SKM-1 (cell line): ENCODE data around the gene IRF6.
A peak's percentile ranks its signal among the peaks of the same experiment; 100 is the strongest.

ENCODE experiments used
- DNase-seq: peaks from one replicate; lab custom pipeline; 2025; ENCODE audit not compliant: unreplicated experiment; lab: John Stamatoyannopoulos, UW

IRF6 gene

DNA sequence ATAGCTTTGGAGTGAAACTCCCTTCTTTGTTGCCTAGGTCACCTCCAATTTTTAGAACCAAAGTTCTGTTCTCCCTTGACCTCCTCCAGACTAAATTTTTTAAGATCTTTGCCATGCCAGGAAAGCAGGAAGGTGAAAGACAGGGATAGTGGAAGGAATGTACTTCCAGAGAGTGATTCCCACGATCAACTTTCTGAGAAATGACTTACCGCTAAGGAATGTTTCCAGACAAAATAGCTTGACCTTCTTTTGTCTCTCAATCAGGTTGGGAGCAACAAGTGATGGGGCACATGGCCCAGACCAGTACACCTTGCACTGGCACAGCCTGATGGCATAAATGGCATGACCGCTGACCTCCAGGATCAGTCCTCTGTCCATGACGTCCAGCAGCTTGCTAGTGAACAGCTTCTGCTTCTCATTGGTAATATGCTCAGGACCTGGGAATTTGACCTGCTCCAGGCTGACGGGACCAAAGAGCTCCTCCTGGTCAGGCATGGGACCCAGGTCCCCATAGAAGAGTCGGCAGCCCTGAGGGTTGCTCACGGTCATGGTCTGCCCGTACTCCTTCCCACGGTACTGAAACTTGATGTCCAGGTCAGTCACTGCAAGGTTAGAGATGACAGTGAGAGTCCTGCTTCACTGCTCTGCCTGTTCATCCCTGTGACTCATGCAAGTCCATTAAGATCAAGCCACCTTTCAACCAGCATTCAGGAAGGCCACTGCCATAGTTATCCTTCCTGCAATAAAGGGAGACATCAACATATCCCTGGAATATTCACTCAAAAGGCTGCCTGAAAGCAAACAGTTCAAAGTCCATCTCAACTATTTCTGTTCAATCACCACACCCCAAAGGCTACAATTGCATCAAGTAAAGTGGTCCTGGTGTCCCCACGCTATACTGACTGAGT is 15.4 kb downstream of the IRF6 start:
- no peak for DNase-seq

GRCh38 chr1:209789245-209789644 is 16.7 kb downstream of the IRF6 start:
- DNase-seq, result no peak

GRCh38 chr1:209787551-209787950 is 18.4 kb downstream of the IRF6 start:
- DNase-seq, result no peak

GRCh38 chr1:209786146-209786545 is 19.8 kb downstream of the IRF6 start:
- no peak for DNase-seq

- no peak for DNase-seq
Measured at GRCh38 chr1:209785592-209785991, 20.4 kb downstream of the IRF6 start.

- DNase-seq, result peak; percentile 99
Measured at GRCh38 chr1:209784265-209785169, 21.4 kb downstream of the IRF6 start, which contains the start of gene C1orf74. Gene C1orf74 (minus strand): TSS chr1:209784559. CDS start chr1:209783634, 925 bp downstream.

DNA sequence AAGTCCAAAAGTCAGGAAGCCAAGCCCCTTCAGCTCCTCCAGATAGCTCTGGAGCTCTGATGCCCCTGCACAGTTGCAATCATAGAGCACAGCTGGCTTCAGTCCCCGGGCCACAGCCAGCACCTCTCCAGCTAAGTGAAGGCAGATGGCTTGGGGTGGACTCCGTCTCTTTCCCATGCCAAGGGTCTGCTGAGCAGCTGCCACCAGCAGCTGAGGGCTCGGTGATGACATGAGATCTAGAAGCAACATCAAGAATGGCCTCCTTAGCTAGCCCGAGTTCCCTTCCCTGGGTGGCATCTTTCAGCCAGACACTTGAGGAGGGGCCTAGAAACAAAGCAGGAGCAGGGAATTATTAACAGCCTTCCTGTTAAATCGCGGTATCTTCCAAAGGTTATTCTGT is 22.6 kb downstream of the IRF6 start:
- no peak for DNase-seq

DNA sequence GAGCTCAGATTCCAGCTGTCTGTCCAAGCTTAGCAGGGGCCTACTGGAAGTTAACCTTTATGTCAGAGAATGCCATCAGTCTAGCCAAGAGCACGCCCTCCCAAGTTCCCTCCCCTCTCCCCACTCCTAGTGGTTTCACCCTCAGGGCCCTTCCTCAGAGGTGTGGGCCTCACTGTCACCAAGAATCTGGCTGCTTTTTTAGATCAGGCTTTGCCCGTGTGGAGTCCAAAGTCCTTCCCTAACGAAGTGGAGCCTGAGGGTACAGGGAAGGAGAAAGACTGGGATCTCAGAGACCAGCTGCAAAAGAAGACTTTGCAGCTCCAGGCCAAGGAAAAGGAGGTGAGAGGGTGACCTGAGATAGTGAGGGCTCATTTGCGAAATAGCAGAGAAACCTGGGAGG is 25.7 kb downstream of the IRF6 start:
- DNase-seq, result no peak

DNA sequence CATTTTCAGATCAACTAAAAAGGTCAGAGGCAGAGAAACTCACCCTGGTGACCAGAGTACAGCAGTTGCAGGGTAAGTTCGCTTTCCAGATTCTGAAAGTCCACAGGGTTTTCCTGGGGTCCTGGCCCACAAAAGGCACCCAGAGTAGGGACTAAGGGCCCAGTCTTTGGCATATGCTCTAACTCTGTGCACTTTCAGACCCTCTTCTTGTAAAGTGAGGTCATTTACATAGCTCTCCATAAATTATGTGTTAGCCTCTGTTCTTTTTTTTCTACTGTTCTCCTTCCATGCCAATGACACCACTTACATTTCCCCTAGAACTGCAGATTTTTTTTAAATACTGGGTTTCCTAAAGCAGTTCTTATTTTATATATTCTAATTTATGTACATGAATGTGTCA is 27.8 kb downstream of the IRF6 start:
- no peak for DNase-seq

DNA sequence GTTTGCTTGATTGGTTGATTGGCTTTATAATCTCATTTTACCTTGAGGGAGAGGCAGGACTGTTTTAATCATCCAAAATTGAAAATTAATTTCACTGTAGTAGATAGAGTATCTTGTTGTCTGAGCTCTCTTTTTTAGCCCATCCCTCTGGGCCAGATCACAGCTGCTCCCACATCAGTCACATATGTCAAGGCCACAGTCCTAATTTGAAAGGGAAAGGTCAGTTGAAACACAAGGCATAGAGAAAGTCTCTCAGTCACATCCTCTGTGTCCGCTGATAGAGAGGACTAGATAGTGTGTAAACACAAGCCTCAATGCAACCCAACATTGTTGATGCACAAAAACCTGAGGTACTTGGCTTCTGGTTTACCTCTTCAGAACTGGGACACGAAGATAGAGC is 28.4 kb downstream of the IRF6 start:
- DNase-seq, result no peak

GRCh38 chr1:209775678-209776077 is 30.3 kb downstream of the IRF6 start:
- no peak for DNase-seq

DNA sequence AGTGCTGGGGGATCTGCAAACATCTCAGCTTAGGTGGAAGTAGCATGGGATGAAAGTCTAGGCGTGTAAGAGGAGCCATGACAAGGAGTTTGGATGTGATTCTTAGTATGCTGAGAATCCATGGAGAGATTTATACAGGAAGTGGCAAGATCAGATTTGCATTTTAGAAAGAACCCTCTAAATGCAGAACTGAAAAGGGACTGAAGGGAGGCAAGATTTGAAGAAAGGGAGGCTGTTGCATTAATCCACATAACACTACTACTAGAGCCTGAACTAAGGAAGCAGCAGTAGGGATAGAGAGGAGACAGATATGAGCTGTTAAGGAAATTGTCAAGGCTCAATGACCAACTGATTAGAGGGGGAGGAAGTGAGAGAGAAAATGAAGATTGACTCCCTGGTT is 31.4 kb downstream of the IRF6 start:
- no peak for DNase-seq

- no peak for DNase-seq
Measured at GRCh38 chr1:209772126-209772525, 33.8 kb downstream of the IRF6 start.

GRCh38 chr1:209770636-209771415 is 35.1 kb downstream of the IRF6 start:
- no peak for DNase-seq

DNA sequence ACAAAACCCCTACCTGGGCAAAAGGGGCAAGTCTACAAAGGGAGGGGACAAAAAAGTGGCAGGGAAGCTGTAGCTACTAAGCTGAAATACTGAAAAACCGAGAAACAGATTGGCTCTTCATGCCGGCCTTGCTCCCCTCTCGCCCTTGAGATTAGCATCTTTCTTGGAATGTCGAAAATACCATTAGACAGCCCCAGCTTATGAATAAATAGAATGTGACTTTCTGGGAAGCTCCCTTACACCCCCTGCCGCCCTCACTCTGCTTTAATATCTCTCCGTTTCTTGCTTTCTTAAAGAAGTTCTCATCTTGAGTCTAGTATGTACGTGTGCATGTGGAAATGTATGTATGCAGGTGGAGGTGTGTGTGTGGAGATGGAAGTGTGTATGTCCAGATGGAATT is 36.0 kb downstream of the IRF6 start:
- DNase-seq, result no peak

- DNase-seq, result peak; percentile 87
Measured at GRCh38 chr1:209769171-209769904, 36.6 kb downstream of the IRF6 start.

- DNase-seq, result no peak
Measured at GRCh38 chr1:209768354-209768774, 37.6 kb downstream of the IRF6 start.

GRCh38 chr1:209767706-209768105 is 38.2 kb downstream of the IRF6 start:
- DNase-seq, result peak; percentile 71

DNA sequence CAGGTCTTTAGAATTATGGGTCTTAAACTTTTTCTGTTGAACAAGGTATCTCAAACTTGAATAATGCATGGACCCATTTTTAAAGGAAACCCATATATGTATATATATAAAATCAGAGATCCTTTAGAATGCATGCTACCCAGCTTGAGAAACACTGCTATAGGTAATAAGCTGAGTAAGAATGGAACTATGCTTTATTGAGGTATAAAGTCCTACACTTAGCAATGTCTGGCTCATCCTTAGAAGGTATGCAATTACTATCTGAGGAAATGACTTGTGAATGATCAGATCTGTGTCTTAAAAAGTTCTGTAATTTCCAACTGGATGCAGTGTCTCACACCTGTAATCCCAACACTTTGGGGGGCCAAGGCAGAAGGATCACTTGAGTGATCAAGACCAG is 38.8 kb downstream of the IRF6 start:
- no peak for DNase-seq

GRCh38 chr1:209766051-209766450 is 39.9 kb downstream of the IRF6 start:
- peak; percentile 90 for DNase-seq
